Common myeloid progenitor, CD34-positive (primary cell): ENCODE results near the gene LTA. TPM values are rescaled to one million over a fixed set of nuclear protein-coding genes. Genes with fewer than 3 reads are reported as not detected.

ENCODE experiments used
- CTCF ChIA-PET: fragments of 350-600 bp; sonication (Branson Sonifier 250); formaldehyde crosslinking; loops from one replicate; lab custom pipeline; 2021; ENCODE audit warnings: antibody characterized with exemption; lab: Charles Lee
- POLR2A ChIA-PET: fragments of 350-600 bp; sonication (Branson Sonifier 250); formaldehyde crosslinking; loops from one replicate; lab custom pipeline; 2021; ENCODE audit warnings: antibody characterized with exemption; lab: Charles Lee
- DNase-seq, 3 donors: peaks; one replicate each; pipeline versions ENCODE4 v3.0.0 to v3.0.0-alpha.2; 2013
- H3K27ac ChIP-seq, 2 experiments: 1 replicate in 1 of 2; 2 replicates in 1 of 2; pipeline ENCODE4 v1.7.0; 2013; ENCODE audit warnings: inconsistent platforms in 2 of 2, low read length in 2 of 2, mild to moderate bottlenecking in 2 of 2, low read depth in 1 of 2, moderate library complexity in 1 of 2; ENCODE audit not compliant: severe bottlenecking in 2 of 2, insufficient read depth in 1 of 2, poor library complexity in 1 of 2
- H3K27me3 ChIP-seq, 5 experiments: replicated peaks in 2 of 5; 1 replicate in 3 of 5; 2 replicates in 2 of 5; pipeline versions ENCODE4 v1.6.1 to v1.7.0; 2013; ENCODE audit warnings: low read length in 4 of 5, mild to moderate bottlenecking in 2 of 5, moderate library complexity in 2 of 5, inconsistent platforms in 1 of 5; ENCODE audit not compliant: insufficient read depth in 5 of 5, control insufficient read depth in 4 of 5
- H3K36me3 ChIP-seq, 4 experiments: 1 replicate in 2 of 4; 2 replicates in 2 of 4; pipeline versions ENCODE4 v1.6.1 to v1.7.0; 2013; ENCODE audit warnings: low read length in 3 of 4, control low read depth in 1 of 4, mild to moderate bottlenecking in 1 of 4; ENCODE audit not compliant: control insufficient read depth in 4 of 4, insufficient read depth in 4 of 4
- H3K4me1 ChIP-seq, 4 experiments: 1 replicate in 3 of 4; 2 replicates in 1 of 4; pipeline versions ENCODE4 v1.6.1 to v1.7.1; 2013; ENCODE audit warnings: low read length in 3 of 4, mild to moderate bottlenecking in 3 of 4, control low read depth in 1 of 4, inconsistent platforms in 1 of 4, moderate library complexity in 1 of 4; ENCODE audit not compliant: control insufficient read depth in 4 of 4, insufficient read depth in 4 of 4; ENCODE audit errors: control extremely low read depth in 1 of 4
- H3K4me3 ChIP-seq, 7 experiments: 1 replicate in 4 of 7; 2 replicates in 3 of 7; pipeline versions ENCODE4 v1.5.1 to v1.7.0; 2013; ENCODE audit warnings: mild to moderate bottlenecking in 7 of 7, low read length in 6 of 7, moderate library complexity in 6 of 7, inconsistent platforms in 2 of 7, low read depth in 2 of 7, control low read depth in 1 of 7; ENCODE audit not compliant: insufficient read depth in 4 of 7, control insufficient read depth in 1 of 7; ENCODE audit errors: extremely low read depth in 1 of 7
- H3K9me3 ChIP-seq, 5 experiments: 1 replicate in 4 of 5; 2 replicates in 1 of 5; pipeline versions ENCODE4 v1.6.1 to v1.7.1; 2013; ENCODE audit warnings: low read length in 4 of 5, mild to moderate bottlenecking in 2 of 5, inconsistent platforms in 1 of 5, low read depth in 1 of 5, moderate library complexity in 1 of 5; ENCODE audit not compliant: control insufficient read depth in 4 of 5, insufficient read depth in 2 of 5; ENCODE audit errors: control extremely low read depth in 1 of 5
- WGBS: methylation state at CpG from one replicate; pipeline ENCODE4 v1.1.5; 2013; ENCODE audit not compliant: insufficient coverage; 5-methylcytosine and 5-hydroxymethylcytosine counted together
- polyA plus RNA-seq: library from polyadenylated mRNA; unstranded; fragments of 120-200 nt; gene quantifications from one replicate; pipeline ENCODE4 v1.2.1, GENCODE V29; 2013

Gene LTA
- polyA plus RNA-seq = 0.20 TPM

DNA sequence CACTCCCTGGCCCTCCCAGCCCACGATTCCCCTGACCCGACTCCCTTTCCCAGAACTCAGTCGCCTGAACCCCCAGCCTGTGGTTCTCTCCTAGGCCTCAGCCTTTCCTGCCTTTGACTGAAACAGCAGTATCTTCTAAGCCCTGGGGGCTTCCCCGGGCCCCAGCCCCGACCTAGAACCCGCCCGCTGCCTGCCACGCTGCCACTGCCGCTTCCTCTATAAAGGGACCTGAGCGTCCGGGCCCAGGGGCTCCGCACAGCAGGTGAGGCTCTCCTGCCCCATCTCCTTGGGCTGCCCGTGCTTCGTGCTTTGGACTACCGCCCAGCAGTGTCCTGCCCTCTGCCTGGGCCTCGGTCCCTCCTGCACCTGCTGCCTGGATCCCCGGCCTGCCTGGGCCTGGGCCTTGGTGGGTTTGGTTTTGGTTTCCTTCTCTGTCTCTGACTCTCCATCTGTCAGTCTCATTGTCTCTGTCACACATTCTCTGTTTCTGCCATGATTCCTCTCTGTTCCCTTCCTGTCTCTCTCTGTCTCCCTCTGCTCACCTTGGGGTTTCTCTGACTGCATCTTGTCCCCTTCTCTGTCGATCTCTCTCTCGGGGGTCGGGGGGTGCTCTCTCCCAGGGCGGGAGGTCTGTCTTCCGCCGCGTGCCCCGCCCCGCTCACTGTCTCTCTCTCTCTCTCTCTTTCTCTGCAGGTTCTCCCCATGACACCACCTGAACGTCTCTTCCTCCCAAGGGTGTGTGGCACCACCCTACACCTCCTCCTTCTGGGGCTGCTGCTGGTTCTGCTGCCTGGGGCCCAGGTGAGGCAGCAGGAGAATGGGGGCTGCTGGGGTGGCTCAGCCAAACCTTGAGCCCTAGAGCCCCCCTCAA, at the start of gene LTA:
Gene LTA (plus strand): TSS at position 249 of the 871 bp plus-strand sequence. CDS start 454 bp downstream, at position 703.
- WGBS = 87% methylated on average over 26 of the region's 27 CpGs
- no peak within 1 kb of the TSS for H3K27ac ChIP-seq
- no peaks in the 10 kb centered on the region for H3K27me3 ChIP-seq
- H3K9me3 ChIP-seq = no peaks in the 10 kb centered on the region
- H3K4me3 ChIP-seq = no peak within 1 kb of the TSS
- no peaks in the 10 kb centered on the region for H3K36me3 ChIP-seq
- peaks cover 0 to 45% (median 28%) of the 10 kb centered on the region in 4 experiments for H3K4me1 ChIP-seq
- ChIA-PET CTCF (interaction anchor here (6.5 to 19.6 kb wide), 3 partner anchors 7 to 22 kb away, joined by 76 to 557 read pairs (median 139); partner anchors contain the start of genes ATP6V1G2, DDX39B, LST1 and LTB), POLR2A (no interaction called here)
- DNase-seq = no peak

GRCh38 chr6:31525553-31525931, 46.5 kb upstream of the LTA start:
- Histone ChIP-seq H3K27me3 (no peaks in the 10 kb centered on the region), H3K27ac (no peak overlapping the region), H3K4me3 (no peak overlapping the region), H3K4me1 (peaks cover 0 to 4% (median 0%) of the 10 kb centered on the region in 4 experiments), H3K36me3 (peaks cover 2 to 13% (median 7%) of the 10 kb centered on the region in 4 experiments), H3K9me3 (no peaks in the 10 kb centered on the region)
- 100% methylated on average over 2 of the region's 8 CpGs for WGBS
- DNase-seq = no peak
- POLR2A ChIA-PET = no interaction called here
- CTCF ChIA-PET = interaction anchor here (0.7 to 1.7 kb wide), 3 partner anchors 9 to 31 kb away, joined by 3 to 5 read pairs (median 4); no protein-coding TSS in a partner anchor

DNA sequence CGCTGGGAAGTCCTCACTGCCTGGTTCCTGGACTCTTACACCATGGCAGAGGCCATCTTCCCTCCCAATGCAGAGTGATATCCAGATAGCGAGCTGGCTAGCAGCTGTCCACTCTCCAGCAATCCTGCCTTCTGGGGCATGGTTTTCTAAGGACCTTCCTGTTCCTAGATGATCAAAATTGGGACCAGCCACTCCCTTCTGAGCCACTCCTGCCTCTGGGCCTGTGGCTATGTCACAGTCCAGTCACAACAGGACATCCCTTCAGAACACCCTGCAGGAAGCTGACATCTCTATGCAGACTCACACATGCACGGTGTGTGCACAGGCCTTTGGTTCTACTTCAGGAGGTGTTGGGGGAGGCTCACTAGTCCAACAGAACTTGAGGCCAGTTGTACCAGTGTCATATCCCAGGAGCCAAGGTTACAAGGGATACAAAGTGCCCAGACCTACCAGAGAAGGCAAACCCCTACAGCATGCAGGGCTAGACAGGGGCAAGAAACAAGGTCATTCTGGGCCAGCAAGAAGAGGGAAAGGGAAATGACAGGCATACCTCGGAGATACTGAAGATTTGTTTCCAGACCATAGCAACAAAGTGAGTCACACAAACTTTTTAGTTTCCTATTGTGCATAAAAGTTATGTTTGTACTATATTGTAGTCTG, 46.0 kb upstream of the LTA start:
- WGBS = 91% methylated on average over 2 of the region's 4 CpGs
- Histone ChIP-seq H3K27me3 (no peaks in the 10 kb centered on the region), H3K9me3 (no peaks in the 10 kb centered on the region), H3K4me1 (peaks cover 0 to 4% (median 0%) of the 10 kb centered on the region in 4 experiments), H3K4me3 (no peak overlapping the region), H3K27ac (no peak overlapping the region), H3K36me3 (peaks cover 6 to 18% (median 12%) of the 10 kb centered on the region in 4 experiments)
- CTCF ChIA-PET = interaction anchor here (1.3 to 1.7 kb wide), 2 partner anchors 10 to 32 kb away, joined by 4 to 5 read pairs; no protein-coding TSS in a partner anchor
- DNase-seq = peak in 2 of 3 donors; percentile 56 to 63
- POLR2A ChIA-PET = no interaction called here

DNA sequence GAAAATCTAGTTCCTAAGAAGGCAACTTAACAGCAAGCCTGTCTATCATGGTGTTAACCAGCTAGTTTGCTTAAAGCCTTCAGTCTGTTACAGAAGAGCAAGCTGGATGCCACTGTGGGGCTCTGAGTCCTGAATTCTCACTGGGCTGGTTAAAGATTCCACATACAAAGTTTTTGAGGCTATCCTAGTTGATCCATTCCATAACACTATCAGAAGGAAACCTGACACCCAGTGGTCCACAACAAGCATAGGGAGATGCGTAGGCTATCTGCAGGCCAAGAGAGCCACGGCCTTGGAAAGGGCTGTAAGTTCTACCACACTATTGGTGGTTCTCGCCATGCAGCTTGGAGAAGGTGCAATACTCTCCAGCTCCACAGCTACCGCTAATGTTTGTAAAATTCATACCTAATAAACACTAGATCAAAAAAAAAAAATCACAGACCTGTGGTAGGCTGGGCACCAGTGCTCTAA, 43.7 kb upstream of the LTA start:
- CTCF ChIA-PET = interaction anchor here (0.6 to 1.0 kb wide), 3 partner anchors 13 to 706 kb away, joined by 3 to 4 read pairs (median 3); partner anchors contain the start of gene DDX39B

GRCh38 chr6:31528821-31529328, 43.2 kb upstream of the LTA start, which contains the start of gene MCCD1:
MCCD1 (plus strand) TSS chr6:31528962; CDS start chr6:31529015, 53 bp downstream.
- Histone ChIP-seq H3K36me3 (peaks cover 20 to 45% (median 33%) of the 10 kb centered on the region in 4 experiments), H3K4me3 (no peak within 1 kb of the TSS), H3K4me1 (peaks cover 0 to 4% (median 0%) of the 10 kb centered on the region in 4 experiments), H3K9me3 (no peaks in the 10 kb centered on the region), H3K27ac (no peak within 1 kb of the TSS), H3K27me3 (no peaks in the 10 kb centered on the region)
- 85% methylated on average over 4 of the region's 7 CpGs for WGBS
- ChIA-PET CTCF (interaction anchor here (0.6 to 1.0 kb wide), 3 partner anchors 13 to 707 kb away, joined by 3 to 4 read pairs (median 3); partner anchors contain the start of gene DDX39B), POLR2A (interaction anchor here (0.9 to 2.0 kb wide), 2 partner anchors 8 to 13 kb away, joined by 4 to 12 read pairs; partner anchors contain the start of gene DDX39B)
- no peak for DNase-seq

More for the DNA sequence above, 43.7 kb upstream of the LTA start:
- Histone ChIP-seq H3K4me3 (no peak overlapping the region), H3K36me3 (peaks cover 16 to 40% (median 28%) of the 10 kb centered on the region in 4 experiments), H3K27ac (no peak overlapping the region), H3K9me3 (no peaks in the 10 kb centered on the region), H3K4me1 (peaks cover 0 to 4% (median 0%) of the 10 kb centered on the region in 4 experiments), H3K27me3 (no peaks in the 10 kb centered on the region)
- 100% methylated on average over 1 of the region's 4 CpGs for WGBS
- peak in 2 of 3 donors; percentile 38 to 52 for DNase-seq
- POLR2A ChIA-PET = interaction anchor here (0.9 to 2.0 kb wide), 2 partner anchors 8 to 13 kb away, joined by 4 to 12 read pairs; partner anchors contain the start of gene DDX39B

DNA sequence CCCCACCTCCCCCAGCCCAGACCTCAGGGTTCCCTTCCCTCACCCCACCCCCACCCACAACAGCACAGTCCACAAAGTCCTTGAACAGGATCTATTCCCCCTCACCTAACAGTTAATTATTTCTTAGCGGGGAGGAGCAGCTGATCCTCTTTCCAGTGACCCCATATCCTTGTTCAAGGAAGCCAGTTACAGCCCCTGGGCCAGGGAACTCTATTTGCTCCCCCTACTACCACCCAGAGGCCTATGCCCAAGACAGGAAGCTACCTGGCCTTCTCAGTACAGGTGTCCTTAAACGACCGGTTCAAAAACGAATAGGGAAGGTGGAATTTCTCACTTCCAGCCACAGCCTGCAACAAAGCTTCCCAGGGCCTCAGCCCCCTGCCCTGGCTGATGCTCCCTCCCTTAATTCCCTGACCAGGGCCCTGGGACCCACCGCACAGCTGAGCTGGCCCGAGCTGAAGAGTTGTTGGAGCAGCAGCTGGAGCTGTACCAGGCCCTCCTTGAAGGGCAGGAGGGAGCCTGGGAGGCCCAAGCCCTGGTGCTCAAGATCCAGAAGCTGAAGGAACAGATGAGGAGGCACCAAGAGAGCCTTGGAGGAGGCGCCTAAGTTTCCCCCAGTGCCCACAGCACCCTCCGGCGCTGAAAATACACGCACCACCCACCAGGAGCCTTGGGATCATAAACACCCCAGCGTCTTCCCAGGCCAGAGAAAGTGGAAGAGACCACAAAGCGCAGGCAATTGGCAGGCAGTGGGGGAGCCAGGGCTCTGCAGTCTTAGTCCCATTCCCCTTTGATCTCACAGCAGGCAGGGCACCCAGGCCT, 42.5 kb upstream of the LTA start:
- Histone ChIP-seq H3K4me3 (no peak overlapping the region), H3K27ac (no peak overlapping the region), H3K36me3 (peaks cover 21 to 52% (median 39%) of the 10 kb centered on the region in 4 experiments), H3K9me3 (no peaks in the 10 kb centered on the region), H3K4me1 (peaks cover 0 to 4% (median 0%) of the 10 kb centered on the region in 4 experiments), H3K27me3 (no peaks in the 10 kb centered on the region)
- no peak for DNase-seq
- CTCF ChIA-PET = interaction anchor here (1.0 kb wide), 1 partner anchor 164 kb away, joined by 3 read pairs; no protein-coding TSS in a partner anchor
- 57% methylated on average over 12 of the region's 12 CpGs for WGBS
- POLR2A ChIA-PET = interaction anchor here (0.6 to 2.0 kb wide), 2 partner anchors 9 to 12 kb away, joined by 3 to 12 read pairs; partner anchors contain the start of gene DDX39B
